RWPE1 (cell line): ENCODE results near the gene MED27.

Experiments
- CTCF ChIA-PET: fragments of 350-600 bp; sonication (Branson Sonifier 250); formaldehyde crosslinking; extraction: SDS; loops from one replicate; lab custom pipeline; 2021; lab: Yijun Ruan, JAX
- POLR2A ChIA-PET: fragments of 400-600 bp; formaldehyde crosslinking; extraction: SDS; loops from one replicate; lab custom pipeline; 2020; ENCODE audit warnings: antibody characterized with exemption; ENCODE audit not compliant: low non-redundant PET; lab: Yijun Ruan, JAX
- DNase-seq: peaks from one replicate; pipeline ENCODE4 v3.0.0; 2012; ENCODE audit warnings: low spot score
- H3K27ac ChIP-seq: fragments of 450-650 bp; 2 replicates; pipeline ENCODE4 v1.5.1; 2017
- TF ChIP-seq, protein P1 (sequence below): fragments of 450-650 bp; conservative IDR thresholded peaks from 2 replicates; pipeline ENCODE4 v1.5.1; 2017; ENCODE audit warnings: low read depth, mild to moderate bottlenecking

Gene MED27

DNA sequence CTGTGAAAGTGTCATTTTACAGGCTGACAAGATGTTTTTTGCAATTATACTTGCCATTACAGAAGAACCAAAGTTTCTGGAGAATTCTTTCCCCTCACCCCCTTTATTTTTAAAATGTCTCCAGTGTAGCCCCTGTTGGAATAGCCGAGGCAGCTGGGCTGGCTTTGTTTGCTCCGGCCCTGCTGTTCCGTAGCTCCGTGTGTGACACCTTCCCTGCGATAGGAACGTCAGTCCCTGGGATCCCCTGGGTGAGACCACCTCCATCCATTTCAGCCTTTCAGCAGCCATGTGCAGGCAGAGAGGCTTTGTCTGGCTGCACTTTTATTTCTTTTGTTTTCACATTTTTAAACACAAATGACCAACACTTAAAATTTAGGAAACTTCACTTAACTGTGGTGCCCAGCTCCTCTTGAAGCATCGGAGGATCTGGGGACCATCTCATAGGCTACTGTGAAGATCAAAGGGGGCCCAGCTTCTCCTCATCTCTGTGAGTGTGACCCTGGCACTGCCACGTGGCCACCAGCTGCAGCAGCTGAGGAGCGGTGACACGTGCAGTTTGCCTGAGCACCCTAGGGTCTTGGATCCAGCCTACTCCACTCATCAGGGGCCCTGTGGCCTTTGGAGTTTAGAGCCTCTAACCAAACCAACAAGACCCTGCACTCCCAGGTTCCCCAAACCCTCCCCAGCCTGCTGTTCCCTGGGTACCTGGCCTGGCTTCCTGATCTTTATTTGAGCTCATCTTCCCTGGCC, 214.0 kb downstream of the MED27 start:
- POLR2A ChIA-PET = no interaction called here
- DNase-seq = no peak
- CTCF ChIA-PET = interaction anchor here (0.6 kb wide), 1 partner anchor 13 kb away, joined by 3 read pairs; no protein-coding TSS in a partner anchor
- TF ChIP-seq, protein P1, sequence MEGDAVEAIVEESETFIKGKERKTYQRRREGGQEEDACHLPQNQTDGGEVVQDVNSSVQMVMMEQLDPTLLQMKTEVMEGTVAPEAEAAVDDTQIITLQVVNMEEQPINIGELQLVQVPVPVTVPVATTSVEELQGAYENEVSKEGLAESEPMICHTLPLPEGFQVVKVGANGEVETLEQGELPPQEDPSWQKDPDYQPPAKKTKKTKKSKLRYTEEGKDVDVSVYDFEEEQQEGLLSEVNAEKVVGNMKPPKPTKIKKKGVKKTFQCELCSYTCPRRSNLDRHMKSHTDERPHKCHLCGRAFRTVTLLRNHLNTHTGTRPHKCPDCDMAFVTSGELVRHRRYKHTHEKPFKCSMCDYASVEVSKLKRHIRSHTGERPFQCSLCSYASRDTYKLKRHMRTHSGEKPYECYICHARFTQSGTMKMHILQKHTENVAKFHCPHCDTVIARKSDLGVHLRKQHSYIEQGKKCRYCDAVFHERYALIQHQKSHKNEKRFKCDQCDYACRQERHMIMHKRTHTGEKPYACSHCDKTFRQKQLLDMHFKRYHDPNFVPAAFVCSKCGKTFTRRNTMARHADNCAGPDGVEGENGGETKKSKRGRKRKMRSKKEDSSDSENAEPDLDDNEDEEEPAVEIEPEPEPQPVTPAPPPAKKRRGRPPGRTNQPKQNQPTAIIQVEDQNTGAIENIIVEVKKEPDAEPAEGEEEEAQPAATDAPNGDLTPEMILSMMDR = no peak
- H3K27ac ChIP-seq = no peak overlapping the region

DNA sequence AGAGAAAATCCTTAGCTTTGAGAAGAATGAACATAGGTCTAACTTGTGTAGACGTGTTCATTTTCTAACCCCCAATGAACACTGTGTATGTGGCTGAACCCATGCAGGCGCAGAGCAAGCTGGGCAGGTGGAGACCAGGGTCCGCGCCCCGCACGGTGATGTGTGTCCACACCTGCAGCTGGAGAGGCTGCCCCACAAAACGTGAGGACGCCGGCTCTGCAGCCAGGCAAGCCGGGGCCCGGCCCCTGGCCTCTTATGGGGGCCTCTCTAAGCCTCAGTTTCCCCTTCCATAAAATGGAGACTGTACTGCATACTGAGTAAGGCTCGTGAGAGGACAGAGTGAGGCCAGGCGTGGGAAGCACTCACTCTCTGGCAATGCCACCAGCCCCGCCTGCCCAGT, 215.1 kb downstream of the MED27 start:
- ChIA-PET POLR2A (no interaction called here), CTCF (interaction anchor here (0.6 kb wide), 1 partner anchor 905 kb away, joined by 4 read pairs; no protein-coding TSS in a partner anchor)
- TF ChIP-seq, protein P1 = no peak
- no peak for DNase-seq
- H3K27ac ChIP-seq = no peak overlapping the region

DNA sequence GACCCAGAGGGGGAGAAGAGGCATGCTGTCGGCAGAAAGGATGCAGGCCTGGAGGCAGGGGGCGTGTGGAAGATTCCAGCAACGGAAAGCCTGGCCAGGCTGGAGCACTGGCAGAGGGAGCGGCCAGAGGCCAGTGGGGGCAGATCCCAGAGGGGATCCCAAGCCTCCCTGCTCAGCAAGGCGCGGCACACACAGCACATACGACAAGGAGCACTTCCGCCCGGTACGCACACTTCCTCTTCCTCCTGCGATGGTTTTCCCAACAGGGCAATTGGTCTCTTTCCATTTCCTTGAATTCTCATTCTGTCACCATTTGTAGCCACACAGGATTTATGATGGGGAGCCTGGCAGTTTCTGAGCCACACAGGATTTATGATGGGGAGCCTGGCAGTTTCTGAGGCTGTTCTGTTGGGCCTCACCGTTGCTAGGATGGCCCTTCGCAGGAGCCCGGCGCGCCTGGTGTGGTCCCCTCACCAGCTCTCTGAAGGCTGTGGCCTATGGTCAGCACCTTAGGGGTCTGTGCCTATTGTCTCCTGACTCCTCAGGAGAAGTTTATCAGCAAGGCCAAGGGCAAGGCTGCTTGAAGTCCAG, 216.3 kb downstream of the MED27 start:
- TF ChIP-seq, protein P1 = no peak
- CTCF ChIA-PET = interaction anchor here (1.1 kb wide), 1 partner anchor 373 kb away, joined by 3 read pairs; no protein-coding TSS in a partner anchor
- no peak for DNase-seq
- no peak overlapping the region for H3K27ac ChIP-seq
- POLR2A ChIA-PET = no interaction called here

DNA sequence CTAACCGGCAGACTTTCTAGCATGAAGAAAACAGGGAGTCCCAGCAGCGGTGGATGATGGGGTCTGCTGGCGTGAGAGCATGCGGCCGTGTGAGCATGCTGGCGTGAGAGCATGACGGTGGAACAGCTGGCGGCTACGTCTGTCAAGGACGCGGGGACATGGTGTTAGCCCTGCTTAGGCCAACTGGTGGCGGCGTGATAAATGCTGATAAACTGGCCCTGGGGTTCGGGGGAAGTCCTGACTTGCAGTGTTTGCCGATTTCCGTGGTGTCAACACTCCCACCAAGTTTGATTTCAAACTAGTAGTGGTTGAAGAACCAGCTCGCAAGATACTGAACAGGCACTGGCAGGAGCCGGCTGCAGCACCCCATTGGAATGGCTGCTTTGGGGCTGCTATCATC, 217.4 kb downstream of the MED27 start:
- CTCF ChIA-PET = interaction anchor here (0.6 to 1.1 kb wide), 3 partner anchors 374 to 844 kb away, joined by 3 read pairs; no protein-coding TSS in a partner anchor

DNA sequence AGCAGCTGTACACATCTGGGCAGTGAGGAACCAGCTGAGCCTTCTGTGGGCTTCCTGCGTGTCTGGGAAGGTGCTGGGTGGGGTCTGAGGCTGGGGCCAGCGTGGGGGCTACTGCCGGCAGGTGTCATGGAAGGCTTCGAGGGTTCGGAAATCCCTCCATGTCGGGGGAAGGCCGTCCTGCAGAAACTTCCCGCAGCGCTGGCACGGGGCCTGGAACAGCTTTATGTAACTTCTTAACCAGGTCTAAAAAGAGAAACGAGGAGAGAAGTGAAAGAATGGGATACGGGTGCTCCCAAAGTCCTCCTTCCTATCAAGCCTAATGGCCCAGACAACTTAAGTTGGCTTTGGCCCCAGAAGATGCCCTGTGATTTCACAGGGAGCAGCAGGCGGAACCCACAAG, 219.2 kb downstream of the MED27 start:
- POLR2A ChIA-PET = no interaction called here
- H3K27ac ChIP-seq = no peak overlapping the region
- TF ChIP-seq, protein P1 = no peak
- no peak for DNase-seq
- CTCF ChIA-PET = no interaction called here

More for the DNA sequence above, 217.4 kb downstream of the MED27 start:
- no peak for DNase-seq
- TF ChIP-seq, protein P1 = no peak
- H3K27ac ChIP-seq = no peak overlapping the region
- POLR2A ChIA-PET = no interaction called here

DNA sequence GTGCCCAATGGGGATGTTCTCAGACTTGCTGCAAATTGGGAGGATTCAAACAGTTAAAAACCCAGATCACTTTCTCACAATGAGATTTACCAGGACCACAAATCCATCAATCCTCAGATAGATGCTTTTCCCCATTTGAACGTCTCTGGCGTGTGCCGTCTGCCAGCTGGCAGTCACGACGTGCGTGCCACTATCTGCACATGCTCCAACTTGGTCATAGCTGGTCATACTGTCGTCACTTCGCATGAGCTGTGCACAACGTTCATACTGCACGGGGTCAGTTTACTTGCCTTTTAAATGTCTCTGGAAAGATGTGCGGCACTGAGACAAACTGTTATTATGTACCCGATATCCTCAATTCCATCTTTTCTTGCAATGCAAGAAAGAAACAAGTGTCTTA, 221.5 kb downstream of the MED27 start:
- TF ChIP-seq, protein P1 = no peak
- DNase-seq = no peak
- no peak overlapping the region for H3K27ac ChIP-seq
- ChIA-PET POLR2A (no interaction called here), CTCF (no interaction called here)
